Mesendoderm (in vitro differentiated cells): ENCODE data around the gene TBX15.

Experiments used
- DNase-seq: peaks from one replicate; pipeline ENCODE4 v3.0.0; 2013
- H2AK5ac ChIP-seq: 2 replicates; pipeline ENCODE4 v1.6.1; 2013; ENCODE audit warnings: low read length, inconsistent platforms
- H2BK120ac ChIP-seq: 2 replicates; pipeline ENCODE4 v1.6.1; 2013; ENCODE audit warnings: low read depth, mild to moderate bottlenecking, low read length, moderate library complexity, mixed read lengths
- H2BK15ac ChIP-seq: replicated peaks from 2 replicates; pipeline ENCODE4 v1.6.1; 2013; ENCODE audit warnings: low read depth, mild to moderate bottlenecking, moderate library complexity
- H2BK5ac ChIP-seq: 2 replicates; pipeline ENCODE4 v1.6.1; 2013; ENCODE audit warnings: low read length, inconsistent platforms
- H3K18ac ChIP-seq: 2 replicates; pipeline ENCODE4 v1.6.1; 2013; ENCODE audit warnings: mild to moderate bottlenecking, low read length, mixed read lengths
- H3K23ac ChIP-seq: one replicate; pipeline ENCODE4 v1.6.1; 2013; ENCODE audit warnings: low read length
- H3K27ac ChIP-seq: 2 replicates; pipeline ENCODE4 v1.5.1; 2013; ENCODE audit warnings: low read depth, mild to moderate bottlenecking, inconsistent platforms, low read length, moderate library complexity
- H3K27me3 ChIP-seq: 2 replicates; pipeline ENCODE4 v1.6.1; 2013; ENCODE audit warnings: low read length, control low read depth, mild to moderate bottlenecking, inconsistent platforms; ENCODE audit not compliant: insufficient read depth, poor library complexity
- H3K36me3 ChIP-seq: 2 replicates; pipeline ENCODE4 v1.6.1; 2013; ENCODE audit warnings: low read length, inconsistent platforms; ENCODE audit not compliant: control insufficient read depth, insufficient read depth
- H3K4ac ChIP-seq: one replicate; pipeline ENCODE4 v1.6.1; 2013; ENCODE audit warnings: low read depth, mild to moderate bottlenecking, low read length, moderate library complexity
- H3K4me1 ChIP-seq: 2 replicates; pipeline ENCODE4 v1.6.1; 2013; ENCODE audit warnings: low read depth, low read length, inconsistent platforms; ENCODE audit not compliant: control insufficient read depth
- H3K4me2 ChIP-seq: 2 replicates; pipeline ENCODE4 v1.6.1; 2013; ENCODE audit warnings: low read length
- H3K4me3 ChIP-seq: 2 replicates; pipeline ENCODE4 v1.5.1; 2013; ENCODE audit warnings: mild to moderate bottlenecking, low read length
- H3K56ac ChIP-seq: one replicate; pipeline ENCODE4 v1.6.1; 2013; ENCODE audit warnings: low read length
- H3K79me1 ChIP-seq: 2 replicates; pipeline ENCODE4 v1.6.1; 2013; ENCODE audit warnings: low read length, inconsistent platforms
- H3K79me2 ChIP-seq: 2 replicates; pipeline ENCODE4 v1.6.1; 2013; ENCODE audit warnings: mild to moderate bottlenecking, low read length; ENCODE audit not compliant: control insufficient read depth, insufficient read depth
- H3K9ac ChIP-seq: 2 replicates; pipeline ENCODE4 v1.6.1; 2013; ENCODE audit warnings: low read length, inconsistent platforms
- H4K5ac ChIP-seq: one replicate; pipeline ENCODE4 v1.6.1; 2013; ENCODE audit warnings: low read length
- H4K8ac ChIP-seq: one replicate; pipeline ENCODE4 v1.6.1; 2013; ENCODE audit warnings: low read depth, mild to moderate bottlenecking, control low read depth, low read length, moderate library complexity
- WGBS: extraction: QIAGEN DNeasy Blood & Tissue Kit; methylation state at CpG from one replicate; pipeline ENCODE4 v1.1.7; 2013; ENCODE audit warnings: low lambda C conversion rate, missing lambda C conversion rate; ENCODE audit not compliant: insufficient coverage; ENCODE audit errors: extremely low coverage; 5-methylcytosine and 5-hydroxymethylcytosine counted together

Gene TBX15

GRCh38 chr1:118912574-118912973 is 75.6 kb downstream of the TBX15 start:
- Histone ChIP-seq H2AK5ac (no peak overlapping the region), H4K8ac (no peak overlapping the region), H3K36me3 (no peaks in the 10 kb centered on the region), H3K4me2 (no peak overlapping the region), H3K18ac (no peak overlapping the region), H3K9ac (no peak overlapping the region), H3K56ac (no peak overlapping the region), H3K27me3 (no peaks in the 10 kb centered on the region), H2BK15ac (no peak overlapping the region), H2BK120ac (no peak overlapping the region), H4K5ac (no peak overlapping the region), H3K4ac (no peak overlapping the region), H3K79me2 (no peaks in the 10 kb centered on the region), H3K79me1 (no peaks in the 10 kb centered on the region), H3K4me3 (no peak overlapping the region), H2BK5ac (no peak overlapping the region), H3K4me1 (no peaks in the 10 kb centered on the region), H3K23ac (no peak overlapping the region), H3K27ac (no peak overlapping the region)
- DNase-seq: no peak
- WGBS: no CpG with 5 or more reads among the region's 2 CpGs

- no peak overlapping the region for H3K4me2 ChIP-seq
- no peak overlapping the region for H2BK5ac ChIP-seq
- no peaks in the 10 kb centered on the region for H3K27me3 ChIP-seq
- no peak overlapping the region for H3K27ac ChIP-seq
- H3K4me1 ChIP-seq: no peaks in the 10 kb centered on the region
- no peak overlapping the region for H2BK15ac ChIP-seq
- H3K56ac ChIP-seq: no peak overlapping the region
- H3K36me3 ChIP-seq: no peaks in the 10 kb centered on the region
- no peak overlapping the region for H3K4ac ChIP-seq
- no peak overlapping the region for H2BK120ac ChIP-seq
- no peak overlapping the region for H3K23ac ChIP-seq
- H4K8ac ChIP-seq: no peak overlapping the region
- no peak overlapping the region for H3K4me3 ChIP-seq
- H3K79me2 ChIP-seq: no peaks in the 10 kb centered on the region
- H2AK5ac ChIP-seq: no peak overlapping the region
- DNase-seq: no peak
- no peak overlapping the region for H3K18ac ChIP-seq
- H3K9ac ChIP-seq: no peak overlapping the region
- no CpG with 5 or more reads among the region's 2 CpGs for WGBS
- no peak overlapping the region for H4K5ac ChIP-seq
- H3K79me1 ChIP-seq: no peaks in the 10 kb centered on the region
Observed at GRCh38 chr1:118911571-118911970, 76.6 kb downstream of the TBX15 start.

- no peak overlapping the region for H3K4ac ChIP-seq
- H2AK5ac ChIP-seq: no peak overlapping the region
- H3K4me3 ChIP-seq: no peak overlapping the region
- DNase-seq: no peak
- no peak overlapping the region for H2BK15ac ChIP-seq
- no peak overlapping the region for H3K23ac ChIP-seq
- no peak overlapping the region for H2BK5ac ChIP-seq
- no peak overlapping the region for H4K5ac ChIP-seq
- no peak overlapping the region for H4K8ac ChIP-seq
- no peaks in the 10 kb centered on the region for H3K79me2 ChIP-seq
- H3K9ac ChIP-seq: no peak overlapping the region
- no peaks in the 10 kb centered on the region for H3K4me1 ChIP-seq
- H3K27me3 ChIP-seq: no peaks in the 10 kb centered on the region
- H3K4me2 ChIP-seq: no peak overlapping the region
- no peaks in the 10 kb centered on the region for H3K36me3 ChIP-seq
- H2BK120ac ChIP-seq: no peak overlapping the region
- H3K18ac ChIP-seq: no peak overlapping the region
- H3K27ac ChIP-seq: no peak overlapping the region
- no peaks in the 10 kb centered on the region for H3K79me1 ChIP-seq
- no peak overlapping the region for H3K56ac ChIP-seq
Observed at GRCh38 chr1:118907466-118907865, 80.7 kb downstream of the TBX15 start.

- Histone ChIP-seq H2AK5ac (no peak overlapping the region), H4K5ac (no peak overlapping the region), H3K79me2 (no peaks in the 10 kb centered on the region), H3K79me1 (no peaks in the 10 kb centered on the region), H3K4me2 (no peak overlapping the region), H3K27ac (no peak overlapping the region), H3K36me3 (no peaks in the 10 kb centered on the region), H3K23ac (no peak overlapping the region), H3K18ac (no peak overlapping the region), H3K4me3 (no peak overlapping the region), H3K56ac (no peak overlapping the region), H3K9ac (no peak overlapping the region), H2BK5ac (no peak overlapping the region), H2BK15ac (no peak overlapping the region), H3K4ac (no peak overlapping the region), H3K27me3 (no peaks in the 10 kb centered on the region), H3K4me1 (no peaks in the 10 kb centered on the region), H4K8ac (no peak overlapping the region), H2BK120ac (no peak overlapping the region)
- WGBS: no CpG with 5 or more reads among the region's 1 CpG
- no peak for DNase-seq
Observed at GRCh38 chr1:118905671-118906070, 82.5 kb downstream of the TBX15 start.

- H3K4ac ChIP-seq: no peak overlapping the region
- no peak overlapping the region for H2AK5ac ChIP-seq
- no peak for DNase-seq
- no peaks in the 10 kb centered on the region for H3K27me3 ChIP-seq
- WGBS: no CpG with 5 or more reads among the region's 6 CpGs
- H4K5ac ChIP-seq: no peak overlapping the region
- no peaks in the 10 kb centered on the region for H3K36me3 ChIP-seq
- H2BK5ac ChIP-seq: no peak overlapping the region
- H3K79me2 ChIP-seq: no peaks in the 10 kb centered on the region
- no peak overlapping the region for H3K23ac ChIP-seq
- H3K27ac ChIP-seq: no peak overlapping the region
- no peak overlapping the region for H2BK15ac ChIP-seq
- no peak overlapping the region for H3K4me2 ChIP-seq
- no peak overlapping the region for H3K9ac ChIP-seq
- no peaks in the 10 kb centered on the region for H3K4me1 ChIP-seq
- H3K56ac ChIP-seq: no peak overlapping the region
- H3K4me3 ChIP-seq: no peak overlapping the region
- no peaks in the 10 kb centered on the region for H3K79me1 ChIP-seq
- H2BK120ac ChIP-seq: no peak overlapping the region
- no peak overlapping the region for H3K18ac ChIP-seq
- no peak overlapping the region for H4K8ac ChIP-seq
Observed at GRCh38 chr1:118905196-118905595, 82.9 kb downstream of the TBX15 start.

- Histone ChIP-seq H3K27ac (no peak overlapping the region), H3K4me2 (no peak overlapping the region), H3K27me3 (no peaks in the 10 kb centered on the region), H3K79me1 (no peaks in the 10 kb centered on the region), H3K36me3 (no peaks in the 10 kb centered on the region), H3K9ac (no peak overlapping the region), H2AK5ac (no peak overlapping the region), H3K23ac (no peak overlapping the region), H3K4me3 (no peak overlapping the region), H4K5ac (no peak overlapping the region), H3K18ac (no peak overlapping the region), H2BK5ac (no peak overlapping the region), H3K56ac (no peak overlapping the region), H2BK15ac (no peak overlapping the region), H2BK120ac (no peak overlapping the region), H4K8ac (no peak overlapping the region), H3K4me1 (no peaks in the 10 kb centered on the region), H3K79me2 (no peaks in the 10 kb centered on the region), H3K4ac (no peak overlapping the region)
- no peak for DNase-seq
- no CpG with 5 or more reads among the region's 6 CpGs for WGBS
Observed at GRCh38 chr1:118902711-118903191, 85.4 kb downstream of the TBX15 start.
